Right ventricle myocardium inferior (tissue), 1 donor: ENCODE data around the gene PRSS50. TPM values are rescaled to one million over a fixed set of nuclear protein-coding genes. Genes with fewer than 3 reads are reported as not detected.
"Not testable (repeated sequence)": the region's sequence is repeated elsewhere in the genome, so short reads cannot be mapped to it uniquely, and the experiment has no call there.

ENCODE experiments used
- ATAC-seq: fragments of 200-7000 bp; cut with Tn5 transposase; one replicate; pipeline ENCODE4 v1.9.1; 2020; ENCODE audit warnings: mild to moderate bottlenecking, moderate library complexity
- DNase-seq: peaks from one replicate; pipeline ENCODE4 v3.0.0; 2021; ENCODE audit errors: missing footprints
- intact Hi-C: fragments of 100-400 bp; cut with DNase I; formaldehyde crosslinking; loops from one replicate; pipeline ENCODE4 v1.11.0; 2022
- total RNA-seq: library from RNA; stranded (reverse); fragmentation: NEBNext Ultra II Directional; extraction: Animal tissue kit (Norgen Biotek cat#: 25700); gene quantifications from one replicate; pipeline ENCODE4 v1.2.1, GENCODE V29; 2021
- donor health status: DM: no; HTN: yes; CAD: no; lungs with severe emphysema.

PRSS50 gene
- total RNA-seq, 1 donor from 2014 or later, result 0.11 TPM

- ATAC-seq (no peak), DNase-seq (no peak)
- intact Hi-C loops, result no loop called here
These were observed 6.9 kb downstream of the PRSS50 start for GRCh38 chr3:46710671-46711295.

- intact Hi-C loops, result no loop called here
- DNase-seq (no peak), ATAC-seq (no peak)
These were observed 7.4 kb downstream of the PRSS50 start for GRCh38 chr3:46710229-46710628.

DNA sequence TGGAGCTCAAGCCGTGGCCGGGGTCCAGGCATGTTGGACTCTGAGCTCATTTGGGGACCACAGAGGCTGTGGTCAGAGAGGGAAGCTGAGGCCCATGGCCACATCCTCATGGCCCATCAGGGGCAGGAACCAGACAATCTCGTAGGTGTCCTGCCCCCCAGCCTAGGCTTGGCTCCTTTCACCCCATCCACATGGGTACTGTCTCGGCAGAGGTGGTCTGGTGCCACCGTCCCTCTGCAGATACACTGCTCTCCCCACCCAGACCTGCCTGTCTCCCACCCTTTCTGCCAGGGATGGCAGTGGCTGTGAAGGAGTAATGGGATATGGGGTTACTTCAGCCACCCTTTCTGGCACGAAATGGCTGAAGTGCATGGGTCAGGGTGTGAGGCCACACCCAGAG, 7.9 kb downstream of the PRSS50 start:
- peak; percentile 44 for DNase-seq
- no peak for ATAC-seq
- intact Hi-C loops, result loop anchor here (5.0 to 10.0 kb wide), 2 partner anchors 138 to 295 kb away; no protein-coding TSS in a partner anchor

GRCh38 chr3:46709157-46709654, 8.5 kb downstream of the PRSS50 start:
- peak; percentile 46 for DNase-seq
- intact Hi-C loops, result loop anchor here (5.0 to 10.0 kb wide), 2 partner anchors 138 to 296 kb away; no protein-coding TSS in a partner anchor

GRCh38 chr3:46708401-46709156, 9.1 kb downstream of the PRSS50 start:
- ATAC-seq (no peak), DNase-seq (peak; percentile 23)
- intact Hi-C loops, result loop anchor here (5.0 to 10.0 kb wide), 2 partner anchors 139 to 296 kb away; no protein-coding TSS in a partner anchor

More at GRCh38 chr3:46709157-46709654, 8.5 kb downstream of the PRSS50 start:
- no peak for ATAC-seq

GRCh38 chr3:46707601-46708011, 10.1 kb downstream of the PRSS50 start:
- ATAC-seq, result no peak
- intact Hi-C loops, result loop anchor here (5.0 to 10.0 kb wide), 2 partner anchors 140 to 297 kb away; no protein-coding TSS in a partner anchor

DNA sequence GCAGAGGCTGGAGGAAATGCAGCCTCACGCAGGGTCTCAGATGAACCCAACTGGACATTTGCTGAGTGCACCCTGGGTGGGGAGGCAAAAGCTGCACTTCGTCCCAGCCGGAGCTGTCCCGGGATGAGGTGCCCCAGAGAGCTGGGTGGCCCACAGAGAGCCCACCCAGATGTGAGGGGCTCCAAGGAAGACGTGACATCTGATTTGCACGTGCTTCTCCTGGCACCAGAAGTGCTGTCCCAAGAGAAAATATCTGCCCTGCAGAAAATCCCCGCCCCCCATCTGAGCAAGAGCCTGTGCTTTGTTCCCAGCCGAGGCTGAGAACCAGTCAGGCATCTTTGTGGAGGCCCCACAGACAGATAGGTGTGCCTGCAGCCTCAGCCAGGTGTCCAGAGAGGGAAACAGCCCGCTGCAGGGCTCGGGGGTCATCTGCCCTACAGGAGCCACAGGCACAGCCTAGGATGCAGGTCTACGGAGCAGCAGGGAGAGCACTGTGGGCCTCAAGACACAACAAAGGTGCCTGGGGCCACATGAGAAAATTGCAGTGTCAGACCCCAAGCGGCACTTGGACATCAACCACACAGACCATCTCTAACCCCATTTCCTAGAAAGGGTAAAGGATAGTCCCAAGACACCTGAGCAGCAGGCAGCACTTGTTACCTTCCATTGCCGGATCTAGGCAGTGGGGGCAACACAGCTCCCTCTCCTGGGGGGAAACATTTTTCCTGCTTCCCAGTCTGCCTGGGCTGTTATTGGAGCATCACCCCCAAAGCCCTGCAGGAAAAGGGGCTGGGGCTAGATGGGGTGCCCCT, 10.7 kb downstream of the PRSS50 start:
- intact Hi-C loops, result loop anchor here (5.0 to 10.0 kb wide), 2 partner anchors 140 to 298 kb away; no protein-coding TSS in a partner anchor
- DNase-seq (peak; percentile 57), ATAC-seq (no peak)

More at GRCh38 chr3:46707601-46708011, 10.1 kb downstream of the PRSS50 start:
- DNase-seq, result peak; percentile 56

- no peak for ATAC-seq
- intact Hi-C loops, result loop anchor here (1.0 to 10.0 kb wide), 4 partner anchors 141 to 299 kb away; no protein-coding TSS in a partner anchor
- DNase-seq, result peak; percentile 63
These were observed 11.7 kb downstream of the PRSS50 start for GRCh38 chr3:46705751-46706552.

DNA sequence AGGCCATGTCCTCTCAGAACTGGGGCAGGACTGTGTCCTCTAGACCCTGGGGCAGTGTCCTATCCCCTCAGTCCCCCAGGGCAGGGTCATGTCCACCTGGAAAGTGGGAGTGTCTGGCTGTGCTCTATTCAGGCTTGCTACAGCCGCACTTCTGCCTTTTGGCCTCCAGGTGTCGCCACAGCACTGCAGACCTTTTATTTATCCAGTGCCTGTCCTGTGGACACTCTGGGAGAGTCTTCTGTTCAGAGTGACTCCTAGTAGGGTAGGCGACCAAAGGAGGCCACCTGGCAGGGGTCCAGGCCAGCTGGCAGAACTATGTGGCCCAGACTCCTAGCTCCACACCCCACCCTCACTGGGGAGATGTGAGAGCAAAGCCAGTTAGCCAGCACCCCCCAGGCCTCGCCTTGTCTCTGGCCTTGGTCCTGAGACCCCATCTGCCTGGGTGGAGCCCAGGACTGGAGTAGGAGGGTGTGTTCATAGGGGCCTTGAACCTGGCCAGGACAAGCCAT, 12.6 kb downstream of the PRSS50 start:
- DNase-seq (peak; percentile 85), ATAC-seq (peak; percentile 85)
- intact Hi-C loops, result loop anchor here (1.0 to 10.0 kb wide), 4 partner anchors 142 to 300 kb away; no protein-coding TSS in a partner anchor

- DNase-seq, ATAC-seq: not testable (repeated sequence)
- intact Hi-C loops, result loop anchor here (10.0 kb wide), 1 partner anchor 300 kb away; no protein-coding TSS in a partner anchor
These were observed 13.3 kb downstream of the PRSS50 start for GRCh38 chr3:46704346-46704745.

DNA sequence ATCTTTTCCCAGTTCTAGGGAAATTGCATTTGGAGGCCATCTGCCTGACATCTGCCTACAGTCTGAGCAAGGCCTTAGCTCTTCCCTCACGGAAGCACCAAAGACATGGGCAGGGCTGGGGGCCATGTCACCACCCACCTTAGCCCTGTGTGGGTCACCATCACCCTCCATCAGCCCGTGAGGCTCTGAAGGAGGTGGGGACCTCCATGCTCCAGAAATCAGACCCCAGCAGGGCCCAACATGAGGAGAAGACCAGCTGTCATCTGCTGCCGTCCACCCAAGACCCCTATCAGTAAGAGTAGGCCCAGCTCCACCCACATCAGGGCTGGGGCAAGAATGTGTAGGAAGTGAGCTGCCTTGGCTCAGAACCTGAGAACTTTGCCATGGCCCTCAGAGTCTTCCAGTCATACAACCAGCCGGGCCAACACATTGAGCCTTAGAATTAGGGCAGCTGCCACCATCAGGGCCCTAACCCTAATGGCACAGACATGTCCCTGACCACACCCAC, 14.6 kb downstream of the PRSS50 start:
- DNase-seq (peak; percentile 15), ATAC-seq (no peak)
- intact Hi-C loops, result loop anchor here (10.0 kb wide), 1 partner anchor 302 kb away; no protein-coding TSS in a partner anchor

GRCh38 chr3:46702246-46703012, 15.2 kb downstream of the PRSS50 start:
- intact Hi-C loops, result loop anchor here (10.0 kb wide), 1 partner anchor 302 kb away; no protein-coding TSS in a partner anchor
- ATAC-seq (no peak), DNase-seq (peak; percentile 27)

GRCh38 chr3:46701181-46701939, 16.3 kb downstream of the PRSS50 start, which contains the start of gene TMIE:
Gene TMIE, plus strand, starts transcription at chr3:46701392. Its CDS starts 96 bp downstream, at chr3:46701488.
- intact Hi-C loops, result loop anchor here (10.0 kb wide), 1 partner anchor 303 kb away; no protein-coding TSS in a partner anchor
- DNase-seq (peak; percentile 26), ATAC-seq (no peak)

DNA sequence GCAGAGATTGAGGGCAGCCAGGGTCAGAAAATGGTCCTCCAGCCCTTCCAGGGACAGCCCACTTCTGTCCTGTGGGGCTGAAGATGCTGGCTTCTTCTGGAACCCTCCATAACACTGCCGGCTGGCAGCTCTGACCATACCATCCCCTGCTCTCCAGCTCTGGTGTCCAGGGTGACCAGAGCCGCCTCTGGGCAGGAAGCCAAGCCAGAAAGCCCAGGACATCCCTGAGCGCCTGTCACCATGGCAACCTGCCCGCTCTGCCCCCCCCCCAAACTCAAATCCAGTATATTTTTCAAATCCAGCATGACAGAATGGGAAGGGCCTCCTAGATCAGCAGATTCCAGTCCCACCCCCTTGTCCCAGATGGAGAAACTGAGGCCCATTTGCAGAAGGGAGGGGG, 16.9 kb downstream of the PRSS50 start:
- intact Hi-C loops, result loop anchor here (10.0 kb wide), 1 partner anchor 304 kb away; no protein-coding TSS in a partner anchor
- DNase-seq (peak; percentile 69), ATAC-seq (no peak)
